RWPE2 (cell line): ENCODE measurements around the gene SEMA5B.

Source experiments
- ATAC-seq: fragments of 200-7000 bp; cut with Tn5 transposase; 3 replicates; pipeline ENCODE4 v1.9.1; 2021; ENCODE audit warnings: low read depth
- DNase-seq: peaks from one replicate; pipeline ENCODE4 v3.0.0-alpha.2; 2020; ENCODE audit warnings: low spot score
- H3K27ac ChIP-seq: fragments of 450-650 bp; 2 replicates; pipeline ENCODE4 v1.5.1; 2017; ENCODE audit warnings: mild to moderate bottlenecking; ENCODE audit not compliant: poor library complexity, severe bottlenecking
- H3K27me3 ChIP-seq: fragments of 250-450 bp; sonication (Bioruptor Pico); 2 replicates; pipeline ENCODE4 v1.5.1; 2021; ENCODE audit warnings: mild to moderate bottlenecking, moderate library complexity; ENCODE audit not compliant: insufficient read depth, poor library complexity, severe bottlenecking
- H3K36me3 ChIP-seq: fragments of 250-450 bp; sonication (Bioruptor Pico); 2 replicates; pipeline ENCODE4 v1.5.1; 2020; ENCODE audit warnings: low read depth, mild to moderate bottlenecking, moderate library complexity
- H3K4me1 ChIP-seq: fragments of 250-450 bp; sonication (Bioruptor Pico); 2 replicates; pipeline ENCODE4 v1.5.1; 2021; ENCODE audit warnings: mild to moderate bottlenecking, moderate library complexity; ENCODE audit not compliant: insufficient read depth, poor library complexity, severe bottlenecking
- H3K4me3 ChIP-seq: fragments of 250-450 bp; sonication (Bioruptor Pico); 2 replicates; pipeline ENCODE4 v1.5.1; 2021; ENCODE audit warnings: mild to moderate bottlenecking, moderate library complexity; ENCODE audit not compliant: severe bottlenecking
- H3K9me3 ChIP-seq: fragments of 250-450 bp; sonication (Bioruptor Pico); 2 replicates; pipeline ENCODE4 v1.5.1; 2021; ENCODE audit warnings: mild to moderate bottlenecking, moderate library complexity; ENCODE audit not compliant: severe bottlenecking
- TF ChIP-seq, protein P1 (sequence below): fragments of 450-650 bp; IDR thresholded peaks from one replicate; pipeline ENCODE4 v1.5.1; 2017; ENCODE audit warnings: mild to moderate bottlenecking, moderate library complexity; ENCODE audit not compliant: poor library complexity, severe bottlenecking

The SEMA5B gene

DNA sequence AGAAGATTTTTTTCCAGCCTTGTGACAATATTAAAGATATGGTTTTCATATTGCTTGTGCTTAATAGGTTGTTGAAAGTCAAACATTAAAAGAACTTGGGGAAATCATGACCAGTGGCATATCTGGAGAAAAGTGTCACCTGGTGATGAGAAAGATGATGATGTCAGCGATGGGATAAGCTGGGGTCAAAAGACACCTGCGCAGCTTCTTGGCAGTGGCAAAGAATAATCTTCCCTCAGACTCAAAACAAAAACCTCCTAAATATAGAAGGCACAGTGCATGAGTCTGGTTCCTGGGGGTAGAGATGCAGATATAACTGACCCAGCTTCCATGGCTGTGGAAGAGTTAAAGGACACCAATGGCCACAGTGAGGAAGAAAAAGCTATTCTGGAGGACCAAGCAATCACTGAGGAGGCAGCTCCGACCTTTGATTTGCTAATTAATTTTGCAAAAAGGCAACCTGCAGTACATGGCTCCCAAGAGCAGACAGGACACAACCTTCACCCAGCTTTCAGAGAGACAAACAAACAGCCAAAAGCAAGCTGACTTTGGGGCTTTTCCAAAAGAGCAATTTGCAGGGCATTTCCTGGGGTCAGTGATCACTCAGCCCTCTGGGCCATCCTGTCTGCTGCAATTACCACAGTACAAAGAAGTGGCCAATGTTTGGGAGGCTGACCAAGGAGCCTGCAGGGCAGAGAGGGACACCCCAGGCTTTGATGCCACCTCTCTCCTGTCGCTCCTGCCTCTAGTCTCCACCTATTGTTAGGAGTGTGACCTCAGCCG, 17.6 kb upstream of the SEMA5B start:
- H3K27ac ChIP-seq, result no peak overlapping the region
- no peak overlapping the region for H3K4me3 ChIP-seq
- H3K27me3 ChIP-seq, result no peaks in the 10 kb centered on the region
- ATAC-seq, result no peak; the same call in 2 of the 3 replicates
- H3K9me3 ChIP-seq, result no peaks in the 10 kb centered on the region
- H3K4me1 ChIP-seq, result no peaks in the 10 kb centered on the region
- DNase-seq, result no peak
- H3K36me3 ChIP-seq, result no peaks in the 10 kb centered on the region
- TF ChIP-seq, protein P1, sequence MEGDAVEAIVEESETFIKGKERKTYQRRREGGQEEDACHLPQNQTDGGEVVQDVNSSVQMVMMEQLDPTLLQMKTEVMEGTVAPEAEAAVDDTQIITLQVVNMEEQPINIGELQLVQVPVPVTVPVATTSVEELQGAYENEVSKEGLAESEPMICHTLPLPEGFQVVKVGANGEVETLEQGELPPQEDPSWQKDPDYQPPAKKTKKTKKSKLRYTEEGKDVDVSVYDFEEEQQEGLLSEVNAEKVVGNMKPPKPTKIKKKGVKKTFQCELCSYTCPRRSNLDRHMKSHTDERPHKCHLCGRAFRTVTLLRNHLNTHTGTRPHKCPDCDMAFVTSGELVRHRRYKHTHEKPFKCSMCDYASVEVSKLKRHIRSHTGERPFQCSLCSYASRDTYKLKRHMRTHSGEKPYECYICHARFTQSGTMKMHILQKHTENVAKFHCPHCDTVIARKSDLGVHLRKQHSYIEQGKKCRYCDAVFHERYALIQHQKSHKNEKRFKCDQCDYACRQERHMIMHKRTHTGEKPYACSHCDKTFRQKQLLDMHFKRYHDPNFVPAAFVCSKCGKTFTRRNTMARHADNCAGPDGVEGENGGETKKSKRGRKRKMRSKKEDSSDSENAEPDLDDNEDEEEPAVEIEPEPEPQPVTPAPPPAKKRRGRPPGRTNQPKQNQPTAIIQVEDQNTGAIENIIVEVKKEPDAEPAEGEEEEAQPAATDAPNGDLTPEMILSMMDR, result no peak

DNA sequence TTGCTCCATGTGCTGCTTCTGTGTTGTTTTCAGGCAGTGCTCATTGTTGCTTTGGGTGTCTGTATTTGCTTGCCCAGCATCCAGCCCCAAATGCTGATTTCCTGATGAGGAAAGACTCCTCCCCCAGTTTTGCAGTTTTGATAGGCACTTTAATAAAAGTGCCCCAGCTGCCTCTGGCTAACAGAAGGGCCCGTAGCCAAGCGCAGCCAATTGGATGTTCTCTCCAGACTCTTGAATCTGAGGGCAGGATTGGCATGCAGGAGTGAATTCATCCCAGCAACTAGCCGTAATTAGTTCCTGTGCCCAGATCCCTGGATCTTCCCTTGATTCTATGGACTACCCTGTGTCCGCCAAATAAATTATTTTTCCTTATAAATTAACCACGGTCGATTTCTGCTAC, 14.8 kb upstream of the SEMA5B start:
- Histone ChIP-seq H3K36me3 (no peaks in the 10 kb centered on the region), H3K4me3 (no peak overlapping the region), H3K4me1 (no peaks in the 10 kb centered on the region), H3K27ac (no peak overlapping the region), H3K9me3 (no peaks in the 10 kb centered on the region), H3K27me3 (no peaks in the 10 kb centered on the region)
- ATAC-seq, result no peak
- DNase-seq, result no peak
- TF ChIP-seq, protein P1, result no peak

DNA sequence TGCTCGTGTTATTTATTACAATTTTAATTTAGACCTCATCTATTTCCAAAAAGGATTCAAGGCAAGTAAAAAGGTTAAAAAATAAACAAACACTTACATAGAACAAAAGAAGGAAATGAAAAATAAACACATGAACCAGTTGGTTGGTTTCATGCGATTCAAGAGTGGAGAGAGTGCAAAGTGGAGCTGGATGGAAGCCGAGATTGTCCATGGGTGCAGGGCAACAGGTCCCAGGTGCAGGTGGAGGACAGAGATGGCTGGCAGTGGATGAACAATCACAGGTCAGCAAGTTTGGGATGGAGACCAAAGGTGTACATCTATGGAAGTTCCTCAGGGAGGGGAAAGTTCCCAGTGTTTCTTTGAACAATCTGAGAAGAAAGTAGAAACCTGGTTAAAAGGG, 11.6 kb upstream of the SEMA5B start:
- no peak for ATAC-seq
- no peaks in the 10 kb centered on the region for H3K9me3 ChIP-seq
- H3K27me3 ChIP-seq, result no peaks in the 10 kb centered on the region
- no peak overlapping the region for H3K4me3 ChIP-seq
- no peak overlapping the region for H3K27ac ChIP-seq
- no peak for DNase-seq
- TF ChIP-seq, protein P1, result no peak
- no peaks in the 10 kb centered on the region for H3K36me3 ChIP-seq
- H3K4me1 ChIP-seq, result peaks cover 4% of the 10 kb centered on the region

DNA sequence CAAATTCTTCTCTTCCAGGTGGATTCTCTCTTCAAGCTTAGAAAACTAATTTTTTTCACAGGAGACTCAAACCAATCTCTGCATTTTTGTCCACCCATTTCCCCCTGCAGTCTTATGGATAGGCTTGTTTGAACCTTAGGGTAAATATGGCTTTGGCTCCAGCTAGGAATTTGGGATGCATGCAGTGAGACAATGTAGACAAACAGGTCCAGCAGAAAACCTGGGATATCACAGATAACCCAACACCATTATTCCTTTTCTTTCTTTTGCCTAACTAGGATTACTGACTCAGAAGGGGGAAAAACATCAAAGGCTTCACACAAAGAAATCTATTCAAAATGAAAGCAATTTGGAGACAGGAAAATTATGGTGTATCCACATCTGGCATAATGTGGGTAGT, 11.2 kb upstream of the SEMA5B start:
- no peak overlapping the region for H3K27ac ChIP-seq
- no peaks in the 10 kb centered on the region for H3K27me3 ChIP-seq
- ATAC-seq, result no peak
- H3K36me3 ChIP-seq, result no peaks in the 10 kb centered on the region
- no peak overlapping the region for H3K4me3 ChIP-seq
- peaks cover 4% of the 10 kb centered on the region for H3K4me1 ChIP-seq
- TF ChIP-seq, protein P1, result no peak
- DNase-seq, result no peak
- no peaks in the 10 kb centered on the region for H3K9me3 ChIP-seq

DNA sequence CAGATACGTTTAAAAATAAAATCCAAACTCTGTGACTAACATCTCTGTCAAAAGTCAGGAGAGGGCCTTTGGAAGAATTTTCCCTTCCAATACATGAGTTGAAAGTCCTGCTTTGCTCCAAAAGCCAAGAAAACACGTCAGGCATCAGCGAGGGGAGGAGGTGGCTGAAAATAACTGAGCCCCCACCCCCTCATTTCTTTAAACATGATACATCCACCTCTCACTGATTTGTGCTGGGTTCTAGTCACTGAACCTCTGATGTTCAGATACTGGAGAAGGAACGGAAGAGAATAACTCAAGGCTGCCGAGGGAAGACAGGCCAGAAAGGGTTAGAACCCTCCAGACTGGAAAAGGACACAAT, 9.4 kb upstream of the SEMA5B start:
- Histone ChIP-seq H3K36me3 (no peaks in the 10 kb centered on the region), H3K4me3 (no peak overlapping the region), H3K27me3 (no peaks in the 10 kb centered on the region), H3K4me1 (peaks cover 4% of the 10 kb centered on the region), H3K9me3 (no peaks in the 10 kb centered on the region), H3K27ac (peak overlapping the region; percentile 19)
- TF ChIP-seq, protein P1, result no peak
- ATAC-seq (no peak), DNase-seq (no peak)
